ENCODE data around the gene BTRC.

BTRC gene

GRCh38 chr10:101577121-101577871 is 223.3 kb downstream of the BTRC start:
- no peak for TF ChIP-seq CTCF (conservative IDR thresholded peaks at IDR 0.05; ENCODE audit: low read depth, low read length)
- no peak for DNase-seq (ENCODE audit: low read depth)
- H3K4me3 ChIP-seq (ENCODE audit: low read depth, low read length), result no peak overlapping the region

DNA sequence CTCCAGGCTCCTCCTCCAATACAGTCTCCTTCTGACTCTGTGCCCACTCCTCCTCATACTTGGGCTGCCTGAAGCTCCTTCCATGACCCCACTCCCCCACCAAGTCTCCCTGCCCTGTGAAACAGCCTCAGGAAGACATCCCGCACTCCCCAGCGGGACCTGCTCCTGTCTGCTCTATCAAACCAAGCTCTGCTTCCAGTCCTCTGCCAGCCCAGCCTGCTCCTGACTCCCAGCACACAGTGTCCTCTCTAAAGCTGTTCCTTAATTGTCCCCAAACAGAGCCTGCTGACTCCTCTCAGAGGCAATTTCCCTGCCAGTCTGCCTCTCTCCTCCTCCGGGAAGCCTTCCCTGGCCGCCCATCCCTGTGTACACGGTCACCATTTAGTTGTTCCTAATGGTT is 224.2 kb downstream of the BTRC start:
- no peak overlapping the region for H3K4me3 ChIP-seq (ENCODE audit: low read depth, low read length)
- no peak for DNase-seq (ENCODE audit: low read depth)
- no peak for TF ChIP-seq CTCF (conservative IDR thresholded peaks at IDR 0.05; ENCODE audit: low read depth, low read length)

GRCh38 chr10:101578803-101579515 is 225.0 kb downstream of the BTRC start:
- no peak for DNase-seq (ENCODE audit: low read depth)
- no peak overlapping the region for H3K4me3 ChIP-seq (ENCODE audit: low read depth, low read length)
- TF ChIP-seq CTCF (conservative IDR thresholded peaks at IDR 0.05; ENCODE audit: low read depth, low read length), result no peak

GRCh38 chr10:101579516-101579870 is 225.5 kb downstream of the BTRC start:
- no peak overlapping the region for H3K4me3 ChIP-seq (ENCODE audit: low read depth, low read length)
- TF ChIP-seq CTCF (conservative IDR thresholded peaks at IDR 0.05; ENCODE audit: low read depth, low read length), result no peak
- no peak for DNase-seq (ENCODE audit: low read depth)

GRCh38 chr10:101580486-101581399 is 226.8 kb downstream of the BTRC start:
- DNase-seq (ENCODE audit: low read depth), result no peak
- no peak overlapping the region for H3K4me3 ChIP-seq (ENCODE audit: low read depth, low read length)
- TF ChIP-seq CTCF (conservative IDR thresholded peaks at IDR 0.05; ENCODE audit: low read depth, low read length), result no peak

DNA sequence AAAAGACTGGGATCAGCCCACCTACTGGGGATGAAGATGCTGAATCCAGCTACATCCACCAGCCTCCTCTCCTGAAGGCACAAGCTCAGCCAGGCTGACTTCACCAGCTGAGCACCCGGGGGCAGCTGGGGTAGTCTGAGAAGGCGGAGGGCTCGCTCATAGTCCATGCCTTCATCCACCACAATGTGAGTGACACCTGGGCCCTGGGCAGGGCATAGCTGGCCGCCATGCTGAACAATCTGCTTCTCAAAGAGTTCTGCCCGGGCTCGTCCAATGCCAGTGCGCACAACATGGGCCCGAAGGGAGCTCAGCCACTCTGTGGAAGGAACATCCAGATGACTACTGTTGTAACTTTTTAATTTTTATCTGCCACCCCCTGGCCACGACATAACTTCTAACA is 231.9 kb downstream of the BTRC start:
- H3K4me3 ChIP-seq (ENCODE audit: low read depth, low read length), result no peak overlapping the region
- DNase-seq (ENCODE audit: low read depth), result no peak
- no peak for TF ChIP-seq CTCF (conservative IDR thresholded peaks at IDR 0.05; ENCODE audit: low read depth, low read length)

Data from choroid plexus epithelial cell (primary cell).